Urinary bladder (tissue), 4 donors: ENCODE measurements around the gene GRPEL1. TPM values are rescaled to one million over a fixed set of nuclear protein-coding genes. Genes with fewer than 3 reads are reported as not detected.
"Not testable (repeated sequence)": the region's sequence is repeated elsewhere in the genome, so short reads cannot be mapped to it uniquely, and the experiment has no call there.

ENCODE experiments used
- DNase-seq: peaks from one replicate; pipeline ENCODE4 v3.0.0-alpha.2; 2015; ENCODE audit errors: extremely low spot score
- H3K27ac ChIP-seq: one replicate; pipeline ENCODE4 v1.5.1; 2013; ENCODE audit warnings: low read depth, mild to moderate bottlenecking, moderate library complexity
- H3K36me3 ChIP-seq: one replicate; pipeline ENCODE4 v1.6.1; 2013; ENCODE audit warnings: mild to moderate bottlenecking, moderate library complexity; ENCODE audit not compliant: insufficient read depth
- H3K4me1 ChIP-seq: one replicate; pipeline ENCODE4 v1.6.1; 2013; ENCODE audit warnings: mild to moderate bottlenecking, moderate library complexity; ENCODE audit not compliant: insufficient read depth
- H3K4me3 ChIP-seq: one replicate; pipeline ENCODE4 v1.5.1; 2013; ENCODE audit warnings: low read depth, low read length
- WGBS: extraction: QIAGEN DNeasy Blood & Tissue Kit; methylation state at CpG from one replicate; pipeline ENCODE4 v1.1.7; 2013; 5-methylcytosine and 5-hydroxymethylcytosine counted together
- polyA plus RNA-seq: library from polyadenylated mRNA; stranded (reverse); fragments of 200-250 nt; gene quantifications from one replicate; pipeline ENCODE4 v1.2.3, GENCODE V29; 2013
- total RNA-seq: library from RNA; depleted of rRNA; stranded (reverse); fragments of >200 nt; gene quantifications from one replicate; pipeline ENCODE4 v1.2.3, GENCODE V29; 2014
- donor health status: healthy with polysubstance abuse.
- donor health status: healthy.

Gene GRPEL1
- total and polyA plus RNA-seq, 2 donors: 15.9 to 27.7 TPM

DNA sequence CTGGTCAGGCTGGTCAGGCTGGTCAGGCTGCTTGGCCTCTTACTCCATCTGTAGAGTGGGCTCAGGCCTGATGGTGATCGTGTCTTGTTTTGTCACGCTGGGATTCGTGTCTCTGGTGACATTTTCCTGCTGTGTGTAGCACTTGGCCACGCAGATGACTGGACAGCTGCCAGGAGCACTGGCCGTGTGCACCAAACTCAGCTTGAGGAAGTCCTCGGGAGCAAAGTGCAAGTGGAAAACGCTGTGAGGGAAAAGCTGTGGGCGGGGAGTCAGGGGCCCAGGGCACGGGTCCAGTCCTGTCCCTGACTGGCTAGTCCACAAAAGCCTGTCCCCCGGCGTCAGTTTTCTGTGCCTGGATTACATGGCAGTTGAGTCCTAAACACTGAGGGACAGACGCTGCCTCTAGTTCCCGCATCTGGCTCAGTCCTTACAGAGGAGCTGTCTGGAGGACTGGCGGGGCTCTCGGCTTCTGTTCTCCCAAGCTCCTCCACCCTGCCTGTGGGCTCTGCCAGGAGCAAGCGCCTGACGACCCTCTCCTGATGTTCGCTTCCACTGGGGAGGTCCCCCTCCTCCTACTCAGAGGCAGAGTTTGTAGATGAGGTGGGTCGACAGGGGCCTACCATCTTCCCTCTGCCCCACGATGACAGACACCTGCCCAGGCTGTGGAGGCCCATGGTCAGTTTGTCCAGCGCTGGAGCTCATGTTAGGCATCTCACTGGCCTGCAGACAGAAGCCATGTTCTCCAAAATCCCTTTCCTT, 35.9 kb upstream of the GRPEL1 start:
- DNase-seq: no peak
- no peaks in the 10 kb centered on the region for H3K4me1 ChIP-seq
- no peak overlapping the region for H3K4me3 ChIP-seq
- WGBS: 30% methylated on average over 21 of the region's 21 CpGs
- no peaks in the 10 kb centered on the region for H3K36me3 ChIP-seq
- H3K27ac ChIP-seq: peak overlapping the region; percentile 40

DNA sequence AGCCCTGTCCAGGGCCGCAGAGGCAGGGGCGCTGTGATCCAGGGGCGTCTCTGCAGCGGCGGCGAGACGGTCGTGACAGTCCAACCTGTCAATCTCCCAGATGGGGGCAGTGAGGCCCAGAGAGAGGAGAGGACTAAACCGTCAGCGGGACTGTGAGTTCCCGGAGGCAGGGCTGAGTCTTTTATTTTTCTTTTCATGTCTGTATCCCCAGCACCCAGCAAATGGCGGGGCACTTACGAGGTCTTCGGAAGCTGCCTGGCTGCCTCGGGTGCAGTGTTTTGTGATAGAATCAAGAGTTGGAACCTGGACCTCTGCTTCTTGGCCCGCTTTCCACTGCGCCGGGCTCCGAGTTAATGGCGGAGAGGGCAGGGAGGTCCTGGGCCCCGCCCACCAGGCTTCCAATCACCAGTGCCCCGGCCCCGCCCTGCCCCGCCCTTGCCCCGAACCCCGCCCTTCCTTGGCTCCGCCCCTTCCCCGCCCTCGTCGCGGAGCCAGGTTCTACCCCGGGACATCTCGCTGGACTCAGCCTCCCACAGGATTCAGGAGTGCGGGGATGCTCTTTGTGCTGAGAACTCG, 35.3 kb upstream of the GRPEL1 start:
- DNase-seq: no peak
- peak overlapping the region; percentile 48 for H3K4me3 ChIP-seq
- no peaks in the 10 kb centered on the region for H3K36me3 ChIP-seq
- H3K27ac ChIP-seq: peak overlapping the region; percentile 74
- H3K4me1 ChIP-seq: no peaks in the 10 kb centered on the region
- WGBS: 2% methylated on average over 35 of the region's 35 CpGs

DNA sequence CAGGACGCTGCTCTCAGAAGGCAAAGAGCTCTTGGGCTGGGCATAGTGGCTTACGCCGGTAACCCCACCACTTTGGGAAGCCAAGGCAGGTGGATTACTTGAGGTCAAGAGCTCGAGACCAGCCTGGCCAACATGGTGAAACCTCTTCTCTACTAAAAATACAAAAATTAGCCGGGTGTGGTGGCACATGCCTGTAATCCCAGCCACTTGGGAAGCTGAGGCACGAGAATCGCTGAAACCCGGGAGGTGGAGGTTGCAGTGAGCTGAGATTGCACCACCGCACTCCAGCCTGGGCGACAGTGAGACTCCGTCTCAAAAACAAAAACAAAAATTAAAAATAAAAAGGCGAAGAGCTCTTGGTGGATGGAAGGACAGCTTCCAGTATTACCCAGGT, 34.6 kb upstream of the GRPEL1 start:
- H3K4me1 ChIP-seq, DNase-seq, H3K36me3 ChIP-seq: not testable (repeated sequence)
- WGBS: 67% methylated on average over 12 of the region's 12 CpGs
- peak overlapping the region; percentile 74 for H3K27ac ChIP-seq
- H3K4me3 ChIP-seq: peak overlapping the region; percentile 48

DNA sequence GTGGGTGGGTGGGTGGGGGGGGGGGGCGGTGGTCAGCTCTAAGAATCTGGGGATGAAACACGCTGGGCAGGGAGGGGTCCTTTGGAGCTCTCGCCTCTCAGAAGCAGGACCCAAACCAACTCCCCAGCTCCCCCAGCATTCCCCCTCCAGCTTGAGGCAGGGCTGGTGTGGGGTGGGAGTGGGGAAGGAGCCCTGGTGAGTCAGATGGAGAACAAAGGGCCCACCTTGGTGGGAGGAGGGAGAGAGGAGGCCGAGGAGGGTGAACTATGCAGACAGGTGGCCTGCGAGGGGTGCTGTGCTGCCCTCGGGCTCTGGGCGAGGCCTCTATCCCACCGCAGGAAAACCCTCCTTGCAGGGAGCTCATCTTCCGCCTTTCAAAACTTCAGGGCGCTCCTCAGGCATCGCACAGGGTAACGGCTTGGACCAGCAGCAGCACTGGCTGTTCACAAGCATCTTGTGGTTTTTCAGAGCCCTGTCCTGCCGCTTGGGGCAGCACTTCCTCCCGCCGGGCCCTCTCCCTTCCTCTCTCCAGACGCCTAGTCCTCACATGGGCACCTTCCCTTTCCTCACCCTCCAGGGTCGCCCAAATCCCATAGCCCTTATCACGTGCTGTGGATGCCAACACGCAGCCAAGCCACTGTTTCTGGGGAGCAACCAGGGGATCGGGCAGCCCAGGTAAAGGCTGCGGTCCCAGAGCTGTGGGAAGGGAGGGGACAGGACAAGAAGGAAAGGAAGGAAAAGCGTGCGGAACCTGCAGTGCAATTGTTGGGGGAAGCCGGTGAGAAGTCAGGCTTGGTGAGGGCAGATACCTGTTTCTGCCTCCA, 34.0 kb upstream of the GRPEL1 start:
- 23% methylated on average over 24 of the region's 24 CpGs for WGBS
- Histone ChIP-seq H3K4me1 (no peaks in the 10 kb centered on the region), H3K4me3 (peak overlapping the region; percentile 11), H3K36me3 (no peaks in the 10 kb centered on the region), H3K27ac (no peak overlapping the region)
- peak; percentile 50 for DNase-seq

DNA sequence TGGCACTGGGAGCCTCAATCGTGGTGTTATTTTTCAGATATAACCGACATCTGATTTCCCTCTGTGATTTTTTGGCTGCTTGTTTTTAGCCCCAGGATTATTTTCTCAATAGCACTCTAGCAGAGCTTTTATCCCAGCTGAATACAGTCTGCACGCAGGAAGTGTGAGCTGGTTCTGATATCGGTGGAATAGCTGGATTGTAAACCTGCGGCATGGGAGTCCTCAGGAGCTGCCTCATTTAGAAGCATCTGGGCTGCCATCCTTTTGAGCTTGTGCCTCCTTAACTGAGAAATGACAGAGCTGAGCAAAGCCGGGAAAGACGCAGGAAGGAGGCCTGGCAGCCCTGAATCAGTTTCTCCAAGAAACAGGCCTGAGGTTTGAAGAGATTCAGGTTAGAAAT, 28.4 kb upstream of the GRPEL1 start:
- DNase-seq: no peak
- Histone ChIP-seq H3K27ac (no peak overlapping the region), H3K36me3 (no peaks in the 10 kb centered on the region), H3K4me1 (no peaks in the 10 kb centered on the region), H3K4me3 (no peak overlapping the region)
- WGBS: 77% methylated on average over 7 of the region's 7 CpGs

DNA sequence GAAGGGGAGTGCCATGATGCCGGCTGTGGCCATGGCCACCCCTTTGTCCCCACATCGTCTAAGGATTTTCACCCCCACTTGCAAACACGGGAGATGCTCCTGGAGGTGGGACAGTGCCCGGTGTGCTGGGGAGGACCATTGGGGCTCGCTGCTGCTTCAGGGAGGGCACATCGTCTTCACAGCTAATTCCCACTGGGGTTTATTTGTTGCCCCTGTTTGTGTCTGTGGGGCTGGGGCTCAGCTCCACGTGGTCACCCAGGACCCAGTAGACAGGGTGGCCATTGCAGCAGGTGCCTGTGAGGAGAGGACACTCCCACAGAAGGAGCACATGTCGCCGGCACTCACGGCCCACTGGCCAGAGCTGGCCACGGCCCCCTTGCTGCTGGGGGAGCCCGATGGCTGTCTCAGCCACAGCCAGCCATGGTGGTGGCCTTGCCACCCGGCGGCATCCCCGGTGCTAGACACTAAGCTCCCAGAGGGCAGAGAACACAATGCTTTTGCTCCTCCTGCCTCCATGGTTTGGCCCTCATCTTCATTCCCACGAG, 27.8 kb upstream of the GRPEL1 start:
- H3K27ac ChIP-seq: no peak overlapping the region
- 91% methylated on average over 16 of the region's 16 CpGs for WGBS
- no peak for DNase-seq

DNA sequence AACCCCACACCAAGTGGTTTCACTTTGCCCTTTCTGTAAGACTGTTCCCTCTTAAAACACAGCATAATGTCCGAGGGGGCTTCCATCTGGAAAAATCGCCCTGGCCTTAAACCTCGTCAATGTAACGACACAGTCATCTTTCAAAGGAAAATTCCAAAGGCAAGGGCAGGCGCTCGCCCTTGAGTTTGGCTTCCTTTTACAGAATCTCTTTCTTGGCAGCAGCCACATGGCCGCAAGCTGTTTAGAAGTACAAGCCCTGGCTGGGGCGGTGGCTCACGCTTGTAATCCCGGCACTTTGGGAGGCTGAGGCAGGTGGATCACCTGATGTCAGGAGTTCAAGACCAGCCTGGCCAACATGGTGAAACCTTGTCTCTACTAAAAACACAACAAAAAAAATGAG, 27.1 kb upstream of the GRPEL1 start:
- Histone ChIP-seq H3K4me3 (no peak overlapping the region), H3K36me3 (no peaks in the 10 kb centered on the region), H3K27ac (no peak overlapping the region), H3K4me1 (no peaks in the 10 kb centered on the region)
- no peak for DNase-seq
- whole genome bisulfite sequencing: 80% methylated on average over 10 of the region's 10 CpGs

More for the DNA sequence above, 27.8 kb upstream of the GRPEL1 start:
- Histone ChIP-seq H3K4me1 (no peaks in the 10 kb centered on the region), H3K36me3 (no peaks in the 10 kb centered on the region), H3K4me3 (no peak overlapping the region)

DNA sequence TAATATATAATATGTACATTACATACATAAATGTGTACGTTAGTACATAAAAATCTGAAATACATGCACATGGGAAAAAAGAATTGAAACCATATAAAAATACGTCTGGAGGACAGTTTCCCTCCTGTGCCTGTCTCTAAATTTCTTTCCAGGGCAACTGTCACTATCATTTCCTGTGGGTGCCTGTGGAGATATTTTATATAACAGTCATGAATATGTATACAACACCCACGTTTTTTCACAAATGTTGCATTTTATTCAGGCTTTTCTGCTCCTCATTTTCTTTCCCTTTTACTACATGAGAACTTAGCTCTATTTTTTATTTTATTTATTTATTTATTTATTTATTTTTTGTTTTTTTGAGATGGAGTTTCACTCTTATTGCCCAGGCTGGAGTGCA, 24.2 kb upstream of the GRPEL1 start:
- Histone ChIP-seq H3K27ac (no peak overlapping the region), H3K4me3 (no peak overlapping the region), H3K4me1 (no peaks in the 10 kb centered on the region), H3K36me3 (no peaks in the 10 kb centered on the region)
- no peak for DNase-seq
- 71% methylated on average over 3 of the region's 3 CpGs for WGBS

DNA sequence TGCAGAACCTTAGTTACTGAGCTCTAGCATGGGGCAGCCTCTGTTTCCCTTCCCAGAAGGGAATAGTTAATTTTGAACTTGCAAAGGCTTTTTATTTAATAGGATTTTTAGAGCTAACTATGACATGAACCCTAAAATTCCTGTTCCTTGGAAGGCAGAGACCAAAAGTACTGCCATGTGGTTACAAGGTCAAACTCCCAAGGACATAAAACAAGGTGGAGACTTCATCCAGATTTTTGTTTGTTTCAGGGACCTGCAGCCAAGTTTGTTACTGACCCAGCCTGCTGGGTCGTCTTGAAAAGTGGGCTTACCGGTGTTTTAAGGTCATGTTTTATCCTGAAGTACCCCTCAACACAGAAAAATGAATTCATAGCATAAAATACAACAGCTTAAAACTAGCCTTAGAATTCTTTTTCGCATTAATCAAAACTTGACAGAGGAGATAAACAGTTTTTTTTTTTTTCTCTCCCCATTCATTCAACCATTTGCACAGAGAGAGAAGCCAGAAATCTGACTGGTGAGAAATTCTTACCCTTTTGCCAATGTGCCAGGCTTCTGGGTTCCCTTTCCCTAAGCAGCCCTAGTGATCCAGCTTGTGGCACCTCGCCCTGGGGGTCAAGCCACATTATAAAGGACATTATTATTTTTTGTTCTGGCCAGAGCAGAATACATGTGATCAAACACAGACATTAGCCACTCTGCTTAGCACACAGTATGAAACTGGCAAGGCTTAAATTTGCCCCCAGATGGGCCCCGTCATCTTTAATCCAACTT, 21.5 kb upstream of the GRPEL1 start:
- Histone ChIP-seq H3K36me3 (no peaks in the 10 kb centered on the region), H3K27ac (no peak overlapping the region), H3K4me3 (no peak overlapping the region), H3K4me1 (no peaks in the 10 kb centered on the region)
- no peak for DNase-seq
- 33% methylated on average over 5 of the region's 5 CpGs for WGBS

DNA sequence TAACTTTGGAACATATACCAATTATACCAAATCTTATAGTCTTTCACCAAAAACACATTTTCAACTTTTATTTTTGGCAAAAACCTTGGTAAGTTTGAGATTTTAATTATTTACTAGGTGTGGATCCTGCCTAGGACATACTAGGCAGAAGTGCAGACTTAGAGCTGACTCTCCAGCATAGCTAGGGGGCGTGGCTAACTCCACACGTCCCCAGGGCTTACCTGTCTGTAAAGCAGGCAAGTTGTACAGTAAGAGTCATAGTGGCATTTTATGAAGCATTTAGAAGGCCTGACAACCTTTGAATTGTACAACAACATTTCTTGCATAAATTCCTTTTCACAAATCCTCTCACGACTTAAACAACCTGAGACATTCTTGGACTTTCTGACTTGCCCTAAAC, 19.2 kb upstream of the GRPEL1 start:
- WGBS: 78% methylated on average over 3 of the region's 3 CpGs
- no peaks in the 10 kb centered on the region for H3K36me3 ChIP-seq
- H3K27ac ChIP-seq: no peak overlapping the region
- DNase-seq: no peak
- no peak overlapping the region for H3K4me3 ChIP-seq
- H3K4me1 ChIP-seq: no peaks in the 10 kb centered on the region

DNA sequence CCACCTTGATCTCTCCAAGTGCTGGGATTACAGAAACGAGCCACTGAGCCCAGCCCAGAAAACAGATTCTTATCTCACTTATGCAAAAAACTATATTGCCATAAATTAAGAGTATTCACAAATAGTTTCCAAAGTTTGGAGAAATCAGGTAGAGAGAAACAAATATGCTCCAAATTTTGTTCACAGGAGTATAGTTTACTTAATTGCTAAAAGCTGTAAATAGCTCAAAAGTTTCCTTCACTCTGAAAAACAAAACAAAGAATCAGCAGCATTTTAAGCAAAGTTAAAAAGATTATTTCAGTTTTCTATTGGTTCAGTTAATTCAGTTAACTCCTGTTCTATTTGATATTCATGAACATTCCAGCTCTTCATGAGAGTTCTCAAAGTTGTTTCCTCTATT, 18.5 kb upstream of the GRPEL1 start:
- H3K4me3 ChIP-seq: no peak overlapping the region
- no peak overlapping the region for H3K27ac ChIP-seq
- DNase-seq: no peak
- no peaks in the 10 kb centered on the region for H3K4me1 ChIP-seq
- WGBS: 36% methylated on average over 1 of the region's 1 CpG
- no peaks in the 10 kb centered on the region for H3K36me3 ChIP-seq

DNA sequence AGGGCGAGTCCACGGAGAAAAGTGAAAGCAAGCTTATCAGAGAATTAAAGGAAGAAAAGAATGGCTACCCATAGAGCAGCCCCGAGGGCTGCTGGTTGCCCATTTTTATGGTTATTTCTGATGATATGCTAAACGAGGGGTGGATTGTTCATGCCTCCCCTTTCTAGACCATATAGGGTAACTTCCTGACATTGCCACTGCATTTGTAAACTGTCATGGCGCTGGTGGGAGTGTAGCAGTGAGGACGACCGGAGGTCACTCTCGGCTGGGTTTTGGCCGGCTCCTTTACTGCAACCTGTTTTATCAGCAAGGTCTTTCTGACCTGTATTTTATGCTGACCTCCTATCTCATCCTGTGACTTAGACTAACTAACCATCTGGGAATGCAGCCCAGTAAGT, 16.7 kb upstream of the GRPEL1 start:
- H3K27ac ChIP-seq, DNase-seq, H3K36me3 ChIP-seq, H3K4me1 ChIP-seq, H3K4me3 ChIP-seq: not testable (repeated sequence)
- 50% methylated on average over 9 of the region's 9 CpGs for WGBS
